GM23338 (cell line): ENCODE measurements around the gene CDC14A. TPM values are rescaled to one million over a fixed set of nuclear protein-coding genes. Genes with fewer than 3 reads are reported as not detected.

Experiments used
- ATAC-seq: fragments of 200-7000 bp; cut with Tn5 transposase; 3 replicates; pipeline ENCODE4 v1.9.1; 2020
- DNase-seq: peaks from one replicate; pipeline ENCODE4 v3.0.0-alpha.2; 2015; ENCODE audit warnings: low spot score
- H2AFZ ChIP-seq: fragments of 200-600 bp; sonication (generic); 2 replicates; pipeline ENCODE4 v1.8.0; 2016; ENCODE audit warnings: antibody characterized with exemption, mild to moderate bottlenecking, moderate library complexity
- H3F3A ChIP-seq: fragments of 200-600 bp; sonication (generic); replicated peaks from 2 replicates; pipeline ENCODE4 v1.8.0; 2017; ENCODE audit warnings: antibody characterized with exemption, mixed run types, low read depth
- H3K27ac ChIP-seq: fragments of 200-600 bp; sonication (generic); 2 replicates; pipeline ENCODE4 v1.6.1; 2016; ENCODE audit warnings: low read depth
- H3K27me3 ChIP-seq: fragments of 200-600 bp; sonication (generic); 2 replicates; pipeline ENCODE4 v1.8.0; 2016; ENCODE audit warnings: mild to moderate bottlenecking, mixed run types, moderate library complexity; ENCODE audit not compliant: insufficient read depth
- H3K36me3 ChIP-seq: fragments of 200-600 bp; sonication (generic); 2 replicates; pipeline ENCODE4 v1.8.0; 2016; ENCODE audit warnings: mild to moderate bottlenecking; ENCODE audit not compliant: insufficient read depth
- H3K4me1 ChIP-seq: fragments of 200-600 bp; sonication (generic); 2 replicates; pipeline ENCODE4 v1.8.0; 2016; ENCODE audit warnings: mild to moderate bottlenecking, moderate library complexity; ENCODE audit not compliant: insufficient read depth
- H3K4me2 ChIP-seq: fragments of 200-600 bp; sonication (generic); 2 replicates; pipeline ENCODE4 v1.7.1; 2017; ENCODE audit warnings: mixed run types
- H3K4me3 ChIP-seq: fragments of 200-600 bp; sonication (generic); 2 replicates; pipeline ENCODE4 v1.6.1; 2016; ENCODE audit warnings: mixed run types
- H3K79me2 ChIP-seq: fragments of 200-600 bp; sonication (generic); replicated peaks from 2 replicates; pipeline ENCODE4 v1.8.0; 2017; ENCODE audit warnings: mild to moderate bottlenecking; ENCODE audit not compliant: insufficient read depth
- H3K9me2 ChIP-seq: fragments of 200-600 bp; sonication (generic); 2 replicates; pipeline ENCODE4 v1.8.0; 2017; ENCODE audit not compliant: insufficient read depth
- H4K20me1 ChIP-seq: fragments of 200-600 bp; sonication (generic); replicated peaks from 2 replicates; pipeline ENCODE4 v1.8.0; 2017; ENCODE audit warnings: mild to moderate bottlenecking; ENCODE audit not compliant: insufficient read depth
- H3K27ac Mint-ChIP-seq: 2 replicates; pipeline ENCODE4 v1.8.0; 2020; ENCODE audit warnings: inconsistent platforms, mild to moderate bottlenecking, moderate library complexity, mixed read lengths
- H3K27me3 Mint-ChIP-seq: 3 replicates; pipeline ENCODE4 v1.8.0; 2022; ENCODE audit warnings: low read depth, mild to moderate bottlenecking, moderate library complexity, mixed read lengths, inconsistent platforms; ENCODE audit not compliant: insufficient read depth, poor library complexity
- H3K36me3 Mint-ChIP-seq: 3 replicates; pipeline ENCODE4 v1.8.0; 2021; ENCODE audit warnings: low read depth, mild to moderate bottlenecking, inconsistent platforms, moderate library complexity, mixed read lengths
- H3K4me1 Mint-ChIP-seq: 3 replicates; pipeline ENCODE4 v1.8.0; 2020; ENCODE audit warnings: mild to moderate bottlenecking, inconsistent platforms, mixed read lengths
- H3K4me3 Mint-ChIP-seq: 3 replicates; pipeline ENCODE4 v1.8.0; 2021; ENCODE audit warnings: moderate library complexity, mild to moderate bottlenecking, inconsistent platforms, mixed read lengths
- H3K9me3 Mint-ChIP-seq: 3 replicates; pipeline ENCODE4 v1.8.0; 2020; ENCODE audit warnings: moderate library complexity, mild to moderate bottlenecking, inconsistent platforms, mixed read lengths
- CREB1 ChIP-seq: fragments of 250-450 bp; sonication (Bioruptor Pico); IDR thresholded peaks from 2 replicates; pipeline ENCODE4 v1.5.0; 2020; ENCODE audit warnings: low read depth, mild to moderate bottlenecking, moderate library complexity
- CTCF ChIP-seq, 2 experiments: fragments of 200-600 bp in 1 of 2; sonication (generic) in 1 of 2; conservative IDR thresholded peaks; 2 replicates each; pipeline versions ENCODE4 v1.5.1 to v1.6.1; 2016 to 2017; ENCODE audit warnings: antibody characterized with exemption in 2 of 2, low read depth in 2 of 2, mild to moderate bottlenecking in 2 of 2, moderate library complexity in 1 of 2
- ETS1 ChIP-seq: IDR thresholded peaks from 2 replicates; pipeline ENCODE4 v1.6.1; 2016; ENCODE audit warnings: antibody characterized with exemption
- EZH2 ChIP-seq: fragments of 200-600 bp; sonication (generic); IDR thresholded peaks from one replicate; pipeline ENCODE4 v1.8.0; 2017; ENCODE audit warnings: antibody characterized with exemption, mild to moderate bottlenecking, low read depth; ENCODE audit not compliant: unreplicated experiment
- EZH2phosphoT487 ChIP-seq: fragments of 200-600 bp; sonication (generic); IDR thresholded peaks from one replicate; pipeline ENCODE4 v1.8.1; 2018; ENCODE audit warnings: antibody characterized with exemption; ENCODE audit not compliant: unreplicated experiment
- JUNB ChIP-seq: IDR thresholded peaks from one replicate; pipeline ENCODE4 v1.6.1; 2016; ENCODE audit warnings: antibody characterized with exemption; ENCODE audit not compliant: unreplicated experiment
- NANOG ChIP-seq: IDR thresholded peaks from 2 replicates; pipeline ENCODE4 v1.6.1; 2016; ENCODE audit warnings: antibody characterized with exemption, borderline replicate concordance
- POLR2AphosphoS5 ChIP-seq: IDR thresholded peaks from 2 replicates; pipeline ENCODE4 v1.6.1; 2016; ENCODE audit warnings: antibody characterized with exemption, low read depth
- REST ChIP-seq: IDR thresholded peaks from one replicate; pipeline ENCODE4 v1.6.1; 2018; ENCODE audit warnings: antibody characterized with exemption; ENCODE audit not compliant: unreplicated experiment
- STAT1 ChIP-seq: IDR thresholded peaks from one replicate; pipeline ENCODE4 v1.6.1; 2016; ENCODE audit warnings: antibody characterized with exemption; ENCODE audit not compliant: unreplicated experiment
- ZNF114 ChIP-seq: fragments of 250-450 bp; sonication (Bioruptor Pico); IDR thresholded peaks from 2 replicates; pipeline ENCODE4 v1.5.0; 2020; ENCODE audit warnings: mild to moderate bottlenecking, moderate library complexity
- ZNF331 ChIP-seq: fragments of 250-450 bp; sonication (Bioruptor Pico); IDR thresholded peaks from 2 replicates; pipeline ENCODE4 v1.5.0; 2020; ENCODE audit warnings: low read depth, mild to moderate bottlenecking, moderate library complexity
- ZNF462 ChIP-seq: fragments of 250-450 bp; sonication (Bioruptor Pico); IDR thresholded peaks from 2 replicates; pipeline ENCODE4 v1.5.0; 2020; ENCODE audit warnings: mild to moderate bottlenecking, moderate library complexity
- polyA plus RNA-seq: library from polyadenylated mRNA; unstranded; fragments of >200 nt; fragmentation: Nextera tagmentation; extraction: Ambion mirVana; gene quantifications from 2 replicates; pipeline ENCODE4 v1.2.1, GENCODE V29; 2016
- total RNA-seq: library from RNA; depleted of rRNA; stranded (reverse); fragments of >200 nt; shearing (Covaris generic); gene quantifications from 2 replicates; pipeline ENCODE4 v1.2.3, GENCODE V29; 2014

Gene CDC14A
- total and polyA plus RNA-seq, 2 experiments from 2014 or later = 11.1 to 20.8 TPM

- H3K4me1 Mint-ChIP-seq = no peaks in the 10 kb centered on the region
- H3K36me3 ChIP-seq = no peaks in the 10 kb centered on the region
- no peak overlapping the region for H3K4me3 Mint-ChIP-seq
- no peaks in the 10 kb centered on the region for H3K36me3 Mint-ChIP-seq
- H3K4me2 ChIP-seq = no peak overlapping the region
- H3K9me2 ChIP-seq = no peaks in the 10 kb centered on the region
- H3K9me3 Mint-ChIP-seq = peaks cover 7% of the 10 kb centered on the region; the same call in 2 of the 3 replicates
- no peak overlapping the region for H3K27ac Mint-ChIP-seq
- ATAC-seq = no peak
- H3K27ac ChIP-seq = no peak overlapping the region
- H3K27me3 Mint-ChIP-seq = no peaks in the 10 kb centered on the region
- no peak for DNase-seq
- no peak overlapping the region for H3K4me3 ChIP-seq
- H3K27me3 ChIP-seq = no peaks in the 10 kb centered on the region
- TF ChIP-seq STAT1 (no peak), NANOG (no peak), ETS1 (no peak), ZNF331 (no peak), ZNF114 (CRISPR knock-in tag) (no peak), CTCF (conservative IDR thresholded peaks at IDR 0.05; ENCODE audit: low read depth in 2 of 2) (no peak), ZNF462 (CRISPR knock-in tag) (no peak), EZH2 (no peak), REST (no peak), POLR2AphosphoS5 (no peak), JUNB (no peak), EZH2phosphoT487 (no peak), CREB1 (CRISPR knock-in tag) (no peak)
- H3K4me1 ChIP-seq = no peaks in the 10 kb centered on the region
- no peaks in the 10 kb centered on the region for H3K79me2 ChIP-seq
- no peak overlapping the region for H2AFZ ChIP-seq
- H3F3A ChIP-seq = no peaks in the 10 kb centered on the region
- H4K20me1 ChIP-seq = no peaks in the 10 kb centered on the region
These were observed 214.8 kb downstream of the CDC14A start for GRCh38 chr1:100567062-100567461.
